Activated T-cell treated with anti-CD3 and anti-CD28 coated beads for 24 hours (primary cell): ENCODE data around the gene RRAS.

Experiments
- DNase-seq: peaks from one replicate; pipeline ENCODE4 v3.0.0-alpha.2; 2020; ENCODE audit warnings: low read depth

RRAS gene

DNA sequence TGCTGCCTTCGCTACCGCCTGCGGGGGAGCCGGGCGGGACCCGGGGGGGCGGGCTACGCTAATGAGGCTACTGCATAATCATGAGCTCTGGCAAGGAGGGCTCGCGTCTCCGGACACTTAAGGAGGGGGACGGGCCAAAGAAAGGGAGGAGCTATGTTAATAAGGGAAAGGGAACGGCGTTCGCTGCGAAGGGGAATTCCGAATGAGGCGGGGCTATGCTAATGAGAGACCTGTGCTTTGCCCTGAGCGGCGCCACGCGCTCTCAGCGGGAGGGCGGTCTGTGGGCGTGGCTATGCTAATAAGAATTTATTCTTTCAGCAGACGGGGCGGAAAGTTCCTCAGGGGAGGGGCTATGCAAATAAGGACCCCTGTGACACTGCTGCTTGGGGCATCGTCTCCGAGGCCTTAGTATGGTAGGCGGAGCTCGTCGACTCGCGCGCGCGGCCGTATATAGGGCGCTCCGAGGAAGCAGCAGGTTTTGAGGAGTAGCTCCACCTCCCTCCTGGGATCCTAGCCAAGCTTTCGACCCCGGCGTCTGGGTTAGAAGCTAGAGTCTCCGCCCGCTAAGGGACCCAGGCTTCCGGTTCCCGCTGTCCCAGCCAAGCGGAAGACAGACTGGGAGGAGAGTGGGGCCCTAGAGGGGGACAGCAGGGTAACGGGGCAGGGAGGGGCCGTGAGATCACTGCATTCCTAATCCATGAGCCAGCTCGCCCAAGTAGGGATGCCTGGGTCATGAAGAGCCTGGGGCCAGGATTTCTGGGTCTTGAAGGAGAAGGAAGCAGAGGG lies at the start of gene RRAS:
RRAS (minus strand) TSS at position 31 of the 786 bp plus-strand sequence. CDS start 45 bp downstream, outside the sequence.
- peak; percentile 100 for DNase-seq

DNA sequence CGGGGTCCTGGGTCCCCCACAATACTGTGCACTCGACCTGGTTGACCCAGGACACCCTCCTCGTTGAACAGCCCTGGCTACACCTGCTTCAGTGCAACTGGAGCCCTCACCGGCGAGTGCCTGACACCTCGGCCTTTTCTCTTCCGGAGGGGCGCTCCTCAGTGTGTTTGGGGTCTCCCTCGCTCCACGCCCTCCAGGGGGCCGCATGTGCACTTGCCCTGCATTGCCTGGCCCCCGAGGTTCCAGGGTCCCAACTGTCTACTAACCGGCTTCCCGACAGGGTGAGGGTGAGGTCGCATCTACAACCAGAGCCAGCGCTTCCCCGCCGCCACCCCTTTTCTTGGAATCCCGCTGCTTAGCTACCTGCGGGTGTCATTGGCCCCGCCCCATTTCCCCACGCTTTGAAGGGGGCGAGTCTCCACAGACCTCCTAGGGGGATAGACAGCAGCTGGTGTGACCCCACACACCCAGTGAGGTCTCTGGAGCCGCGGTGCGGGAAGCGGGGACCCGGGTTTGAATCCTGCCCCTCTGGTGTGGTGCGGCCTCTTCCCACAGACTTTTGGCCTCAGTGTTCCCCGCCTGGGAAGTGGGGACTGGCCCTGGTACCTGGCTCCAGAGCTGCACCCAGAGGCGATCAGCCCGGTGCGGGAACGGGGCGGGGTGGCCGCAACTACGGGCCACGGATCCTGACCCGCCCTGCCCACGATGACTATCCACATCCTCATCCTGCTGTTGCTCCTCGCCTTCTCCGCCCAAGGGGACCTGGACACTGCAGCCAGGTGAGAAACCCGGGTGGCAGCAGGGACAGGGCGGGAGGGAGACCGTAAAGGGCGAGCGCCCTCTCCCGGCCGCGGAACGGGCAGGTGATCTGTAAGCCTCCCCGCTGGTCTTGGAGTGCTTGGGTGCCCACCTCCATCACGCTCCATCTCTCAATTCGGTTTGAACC lies 49.5 kb upstream of the RRAS start, which contains the start of gene ADM5:
ADM5 (plus strand) TSS at position 462 of the 946 bp plus-strand sequence; CDS start at position 706, 244 bp downstream.
- no peak for DNase-seq

GRCh38 chr19:49688531-49689132 lies 48.7 kb upstream of the RRAS start:
- no peak for DNase-seq

DNA sequence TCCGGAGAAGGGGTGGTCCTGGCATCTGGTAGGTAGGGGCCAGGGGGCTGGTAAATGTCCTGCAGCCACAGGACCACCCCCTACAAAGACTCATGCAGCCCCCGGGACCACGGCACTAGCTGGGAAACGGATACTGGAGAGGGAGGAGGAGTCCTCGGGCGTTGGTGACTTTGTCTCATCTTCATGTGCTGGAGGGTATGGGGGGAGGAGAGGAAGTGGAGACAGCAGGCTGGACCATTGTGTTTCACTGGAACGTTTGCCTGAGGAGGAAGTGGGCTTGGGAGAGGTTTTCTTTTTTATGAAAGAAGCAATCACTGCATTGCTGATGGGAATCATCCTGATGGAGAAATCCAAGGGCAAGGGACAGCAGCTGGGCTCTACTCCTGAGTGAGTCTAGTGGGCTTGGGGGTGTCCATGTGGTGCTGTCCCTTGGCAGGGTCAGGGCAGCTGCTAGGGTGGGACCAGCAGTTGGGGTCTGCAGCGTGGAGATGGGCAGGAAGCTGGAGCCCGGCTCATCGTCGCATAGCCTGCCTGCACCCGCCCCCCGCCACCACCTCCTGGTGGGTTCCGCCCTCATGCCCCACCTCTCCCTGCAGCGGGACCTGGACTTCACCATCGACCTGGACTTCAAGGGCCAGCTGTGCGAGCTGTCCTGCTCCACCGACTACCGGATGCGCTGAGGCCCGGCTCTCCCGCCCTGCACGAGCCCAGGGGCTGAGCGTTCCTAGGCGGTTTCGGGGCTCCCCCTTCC lies 47.8 kb upstream of the RRAS start:
- DNase-seq, result no peak

- DNase-seq, result no peak
Measured at GRCh38 chr19:49687150-49687549, 47.2 kb upstream of the RRAS start.

GRCh38 chr19:49686503-49687088 lies 46.7 kb upstream of the RRAS start:
- no peak for DNase-seq

- DNase-seq, result no peak
Measured at GRCh38 chr19:49685845-49686332, 45.9 kb upstream of the RRAS start.

GRCh38 chr19:49684983-49685553 lies 45.1 kb upstream of the RRAS start:
- DNase-seq, result no peak

DNA sequence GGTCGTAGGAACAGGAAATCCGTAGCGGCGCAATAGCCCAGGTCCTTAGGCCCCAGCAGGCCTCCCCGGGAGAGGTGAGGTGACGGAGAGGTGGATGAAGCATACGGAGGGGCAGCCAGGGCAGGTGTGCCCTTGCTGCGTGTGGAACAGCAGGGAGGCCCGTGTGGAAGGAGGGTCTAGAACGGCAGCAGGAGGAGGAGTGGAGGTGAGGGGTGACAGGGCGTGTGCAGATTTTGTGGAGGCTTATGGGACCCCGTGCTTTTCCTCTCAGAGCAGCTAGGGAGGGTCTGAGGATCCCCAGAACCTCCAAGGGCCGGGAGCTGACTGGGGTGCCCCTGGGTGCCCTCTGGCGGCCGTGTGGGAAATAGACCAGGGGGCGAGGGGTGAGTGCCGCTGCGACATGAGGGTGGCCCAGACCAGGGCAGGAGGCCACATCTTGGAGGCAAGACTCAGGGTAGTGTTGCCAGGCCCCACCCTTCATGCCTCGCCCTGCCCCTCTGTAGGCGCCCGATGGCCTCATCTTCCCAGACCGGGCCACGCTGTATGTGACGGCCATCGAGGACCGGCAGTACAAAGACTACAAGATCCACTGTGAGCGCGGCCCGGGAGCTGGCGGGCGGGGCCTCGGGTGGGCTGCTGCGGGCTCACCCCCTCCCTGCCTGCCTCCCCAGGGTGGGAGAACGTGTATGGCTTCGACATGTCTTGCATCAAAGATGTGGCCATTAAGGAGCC lies 44.5 kb upstream of the RRAS start:
- no peak for DNase-seq

DNA sequence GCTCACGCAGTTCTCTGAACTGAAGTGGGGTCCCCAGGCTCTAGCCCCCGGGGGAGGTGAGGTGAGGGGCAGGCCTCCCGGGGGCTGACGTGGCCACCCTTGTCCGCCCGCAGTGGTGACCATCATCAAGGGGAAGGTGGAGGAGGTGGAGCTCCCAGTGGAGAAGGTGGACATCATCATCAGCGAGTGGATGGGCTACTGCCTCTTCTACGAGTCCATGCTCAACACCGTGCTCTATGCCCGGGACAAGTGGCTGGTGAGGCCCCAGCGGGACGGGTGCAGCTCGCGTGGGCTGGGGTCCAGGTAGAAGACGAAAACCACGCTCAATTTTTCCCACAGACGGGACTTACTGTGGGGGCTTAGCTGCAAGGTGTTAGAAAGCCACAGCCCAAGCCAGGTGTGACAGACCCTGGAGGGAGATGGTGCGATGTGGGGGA lies 43.9 kb upstream of the RRAS start:
- DNase-seq, result no peak

GRCh38 chr19:49682274-49682673 lies 42.3 kb upstream of the RRAS start:
- no peak for DNase-seq

DNA sequence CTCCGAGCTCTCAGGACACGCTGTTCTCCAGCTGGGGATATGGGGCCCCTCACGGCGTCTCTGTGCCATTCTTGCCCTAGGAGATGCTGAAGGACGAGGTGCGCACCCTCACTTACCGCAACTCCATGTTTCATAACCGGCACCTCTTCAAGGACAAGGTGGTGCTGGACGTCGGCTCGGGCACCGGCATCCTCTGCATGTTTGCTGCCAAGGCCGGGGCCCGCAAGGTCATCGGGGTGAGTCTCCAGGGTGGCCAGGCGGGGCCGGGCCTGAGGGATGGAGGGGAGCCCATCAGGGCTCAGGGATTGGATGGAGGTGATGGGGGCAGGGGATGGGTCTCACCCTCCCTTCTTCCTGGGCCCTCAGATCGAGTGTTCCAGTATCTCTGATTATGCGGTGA lies 41.9 kb upstream of the RRAS start:
- DNase-seq, result no peak

GRCh38 chr19:49680421-49681351 lies 40.7 kb upstream of the RRAS start:
- DNase-seq, result peak; percentile 91

- no peak for DNase-seq
Measured at GRCh38 chr19:49679771-49680413, 39.9 kb upstream of the RRAS start.

- no peak for DNase-seq
Measured at GRCh38 chr19:49678985-49679770, 39.2 kb upstream of the RRAS start.

- peak; percentile 72 for DNase-seq
Measured at GRCh38 chr19:49677901-49678674, 38.1 kb upstream of the RRAS start.
